CD14-positive monocyte (primary cell): Measurements from ENCODE around the gene CPED1. TPM values are rescaled to one million over a fixed set of nuclear protein-coding genes. Genes with fewer than 3 reads are reported as not detected.

Experiments used
- DNase-seq, 3 donors: peaks; one replicate each; pipeline ENCODE4 v3.0.0-alpha.2; 2011 to 2022
- H2AFZ ChIP-seq: 2 replicates; pipeline ENCODE4 v1.6.0; 2012; ENCODE audit warnings: mild to moderate bottlenecking, low read depth, low read length, inconsistent platforms; ENCODE audit not compliant: insufficient read depth, poor library complexity, severe bottlenecking
- H3K27ac ChIP-seq, 2 donors: 1 replicate in 1 of 2; 2 replicates in 1 of 2; pipeline ENCODE4 v1.5.1; 2012 to 2013; ENCODE audit warnings: low read length in 2 of 2, control low read depth in 1 of 2, inconsistent platforms in 1 of 2, low read depth in 1 of 2, mild to moderate bottlenecking in 1 of 2
- H3K27me3 ChIP-seq, 2 donors: one replicate each; pipeline versions ENCODE4 v1.6.0 to v1.6.1; 2011 to 2013; ENCODE audit warnings: low read length in 2 of 2; ENCODE audit not compliant: control insufficient read depth in 2 of 2, insufficient read depth in 2 of 2
- H3K36me3 ChIP-seq, 2 donors: replicated peaks in 1 of 2; 1 replicate in 1 of 2; 2 replicates in 1 of 2; pipeline versions ENCODE4 v1.5.1 to v1.6.1; 2012 to 2013; ENCODE audit warnings: low read length in 2 of 2, control low read depth in 1 of 2, inconsistent platforms in 1 of 2, mild to moderate bottlenecking in 1 of 2; ENCODE audit not compliant: insufficient read depth in 2 of 2, control insufficient read depth in 1 of 2
- H3K4me1 ChIP-seq, 2 donors: 1 replicate in 1 of 2; 2 replicates in 1 of 2; pipeline versions ENCODE4 v1.5.1 to v1.6.1; 2012 to 2013; ENCODE audit warnings: low read length in 2 of 2, control low read depth in 1 of 2, inconsistent platforms in 1 of 2, mild to moderate bottlenecking in 1 of 2, moderate library complexity in 1 of 2; ENCODE audit not compliant: insufficient read depth in 2 of 2, control insufficient read depth in 1 of 2
- H3K4me2 ChIP-seq: replicated peaks from 2 replicates; pipeline ENCODE3; 2012; ENCODE audit warnings: low read length, moderate library complexity, mild to moderate bottlenecking; ENCODE audit not compliant: poor library complexity, severe bottlenecking; ENCODE audit errors: extremely low read depth
- H3K4me3 ChIP-seq, 3 experiments: fragments of 200-600 bp in 1 of 3; sonication (generic) in 1 of 3; replicated peaks in 1 of 3; 1 replicate in 2 of 3; 2 replicates in 1 of 3; pipeline ENCODE4 v1.5.1; 2011 to 2013; ENCODE audit warnings: low read length in 3 of 3, mild to moderate bottlenecking in 3 of 3, control low read depth in 2 of 3, low read depth in 2 of 3, inconsistent platforms in 1 of 3, moderate library complexity in 1 of 3
- H3K79me2 ChIP-seq: 2 replicates; pipeline ENCODE4 v1.6.0; 2012; ENCODE audit warnings: mild to moderate bottlenecking, control low read depth, inconsistent platforms, low read length, moderate library complexity; ENCODE audit not compliant: insufficient read depth
- H3K9ac ChIP-seq: 2 replicates; pipeline ENCODE4 v1.6.0; 2017; ENCODE audit warnings: low read length, mild to moderate bottlenecking; ENCODE audit not compliant: insufficient read depth, poor library complexity, severe bottlenecking
- H3K9me3 ChIP-seq, 2 donors: replicated peaks in 1 of 2; 1 replicate in 1 of 2; 2 replicates in 1 of 2; pipeline versions ENCODE4 v1.5.1 to v1.6.1; 2012 to 2013; ENCODE audit warnings: low read length in 2 of 2, control low read depth in 1 of 2; ENCODE audit not compliant: control insufficient read depth in 1 of 2, insufficient read depth in 1 of 2
- H4K20me1 ChIP-seq: 2 replicates; pipeline ENCODE4 v1.6.0; 2012; ENCODE audit warnings: mild to moderate bottlenecking, low read length, control low read depth, moderate library complexity; ENCODE audit not compliant: insufficient read depth
- H3K27ac Mint-ChIP-seq, 7 donors: one replicate each; pipeline ENCODE4 v1.8.0; 2020; ENCODE audit warnings: mild to moderate bottlenecking in 7 of 7, mixed read lengths in 7 of 7, moderate library complexity in 6 of 7, inconsistent platforms in 2 of 7
- H3K27me3 Mint-ChIP-seq, 3 donors: one replicate each; pipeline ENCODE4 v1.8.0; 2021 to 2022; ENCODE audit warnings: low read depth in 3 of 3, mild to moderate bottlenecking in 3 of 3, mixed read lengths in 3 of 3, moderate library complexity in 3 of 3, inconsistent platforms in 1 of 3
- H3K36me3 Mint-ChIP-seq, 2 donors: one replicate each; pipeline ENCODE4 v1.8.0; 2020; ENCODE audit warnings: mixed read lengths in 2 of 2, inconsistent platforms in 1 of 2, mild to moderate bottlenecking in 1 of 2
- H3K4me1 Mint-ChIP-seq: one replicate; pipeline ENCODE4 v1.8.0; 2020; ENCODE audit warnings: mild to moderate bottlenecking, mixed read lengths
- H3K4me3 Mint-ChIP-seq, 2 donors: one replicate each; pipeline ENCODE4 v1.8.0; 2020; ENCODE audit warnings: mild to moderate bottlenecking in 2 of 2, mixed read lengths in 2 of 2, moderate library complexity in 1 of 2
- H3K9me3 Mint-ChIP-seq, 7 donors: one replicate each; pipeline ENCODE4 v1.8.0; 2020 to 2022; ENCODE audit warnings: mixed read lengths in 7 of 7, mild to moderate bottlenecking in 6 of 7, moderate library complexity in 6 of 7, inconsistent platforms in 2 of 7
- CTCF ChIP-seq: fragments of 200-600 bp; IDR thresholded peaks from one replicate; pipeline ENCODE4 v1.8.0; 2022; ENCODE audit warnings: antibody characterized with exemption, mild to moderate bottlenecking
- WGBS: methylation state at CpG from one replicate; pipeline ENCODE4 v1.1.5; 2013; ENCODE audit warnings: missing lambda C conversion rate; ENCODE audit not compliant: insufficient coverage; 5-methylcytosine and 5-hydroxymethylcytosine counted together
- intact Hi-C, 2 donors: fragments of 100-400 bp; cut with micrococcal nuclease; formaldehyde crosslinking; loops; one replicate each; pipeline versions ENCODE4 v1.15.0 to v1.15.1; 2023
- polyA plus RNA-seq, 3 donors: library from polyadenylated mRNA; depleted of rRNA in 1 of 3; unstranded in 2 of 3; stranded (reverse) in 1 of 3; fragments of 300-500 nt in 2 of 3; fragments of >200 nt in 1 of 3; fragmentation: Illumina TruSeq in 2 of 3; gene quantifications; 1 replicate in 2 of 3; 2 replicates in 1 of 3; pipeline ENCODE4 v1.2.3, GENCODE V29; 2012 to 2021

The CPED1 gene
- polyA plus RNA-seq, 3 donors = 9.8 to 30.0 (median 20.4) TPM

GRCh38 chr7:121178452-121178851, 189.9 kb downstream of the CPED1 start:
- 85% methylated on average over 2 of the region's 3 CpGs for WGBS

GRCh38 chr7:121178869-121179497, 190.5 kb downstream of the CPED1 start:
- no peak overlapping the region for H3K4me2 ChIP-seq
- H3K36me3 ChIP-seq = no peaks in the 10 kb centered on the region
- intact Hi-C loops = no loop called here
- no peaks in the 10 kb centered on the region for H3K9me3 ChIP-seq
- H3K27me3 Mint-ChIP-seq = no peaks in the 10 kb centered on the region
- no peak overlapping the region for H3K4me3 ChIP-seq
- no peaks in the 10 kb centered on the region for H3K27me3 ChIP-seq
- H3K27ac ChIP-seq = no peak overlapping the region
- WGBS = 100% methylated on average over 1 of the region's 2 CpGs
- no peak overlapping the region for H2AFZ ChIP-seq
- H3K4me1 Mint-ChIP-seq = no peaks in the 10 kb centered on the region
- H3K9ac ChIP-seq = no peak overlapping the region
- H3K36me3 Mint-ChIP-seq = no peaks in the 10 kb centered on the region
- DNase-seq = no peak
- TF ChIP-seq CTCF = no peak
- no peaks in the 10 kb centered on the region for H3K79me2 ChIP-seq
- H3K27ac Mint-ChIP-seq = no peak overlapping the region
- no peaks in the 10 kb centered on the region for H3K4me1 ChIP-seq
- H3K9me3 Mint-ChIP-seq = peaks cover 0 to 3% (median 0%) of the 10 kb centered on the region in 7 donors
- no peak overlapping the region for H3K4me3 Mint-ChIP-seq
- H4K20me1 ChIP-seq = no peaks in the 10 kb centered on the region

More at GRCh38 chr7:121178452-121178851, 189.9 kb downstream of the CPED1 start:
- Histone ChIP-seq H3K4me3 (no peak overlapping the region), H3K27me3 (no peaks in the 10 kb centered on the region), H4K20me1 (no peaks in the 10 kb centered on the region), H2AFZ (no peak overlapping the region), H3K9me3 (no peaks in the 10 kb centered on the region), H3K4me1 (no peaks in the 10 kb centered on the region), H3K79me2 (no peaks in the 10 kb centered on the region), H3K4me2 (no peak overlapping the region), H3K36me3 (no peaks in the 10 kb centered on the region), H3K9ac (no peak overlapping the region), H3K27ac (no peak overlapping the region)
- no peak for TF ChIP-seq CTCF
- Mint-ChIP-seq H3K9me3 (peaks cover 0 to 3% (median 0%) of the 10 kb centered on the region in 7 donors), H3K4me3 (no peak overlapping the region), H3K4me1 (no peaks in the 10 kb centered on the region), H3K27me3 (no peaks in the 10 kb centered on the region), H3K27ac (no peak overlapping the region), H3K36me3 (no peaks in the 10 kb centered on the region)
- intact Hi-C loops = no loop called here
- no peak for DNase-seq
